ENCODE data around the gene CCR5.

DNA sequence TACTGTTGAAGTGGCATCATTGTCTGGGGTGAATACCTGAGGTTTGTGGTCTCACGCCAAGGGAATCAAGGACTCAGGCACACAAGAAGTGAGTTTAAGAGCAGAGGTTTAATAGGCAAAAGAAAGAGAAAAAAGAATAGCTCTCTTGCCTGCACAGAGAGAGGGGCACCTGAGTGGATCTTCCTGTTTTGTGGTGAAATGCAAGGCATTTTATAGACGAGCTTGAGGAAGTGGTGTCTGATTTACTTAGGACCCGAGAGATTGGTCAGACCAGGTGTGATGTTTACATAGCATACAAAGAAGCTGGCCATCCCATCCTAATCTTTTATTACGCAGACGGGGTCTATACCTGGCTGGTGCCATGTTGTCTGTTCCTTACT lies 13.2 kb downstream of the CCR5 start:
- TF ChIP-seq, protein P1, sequence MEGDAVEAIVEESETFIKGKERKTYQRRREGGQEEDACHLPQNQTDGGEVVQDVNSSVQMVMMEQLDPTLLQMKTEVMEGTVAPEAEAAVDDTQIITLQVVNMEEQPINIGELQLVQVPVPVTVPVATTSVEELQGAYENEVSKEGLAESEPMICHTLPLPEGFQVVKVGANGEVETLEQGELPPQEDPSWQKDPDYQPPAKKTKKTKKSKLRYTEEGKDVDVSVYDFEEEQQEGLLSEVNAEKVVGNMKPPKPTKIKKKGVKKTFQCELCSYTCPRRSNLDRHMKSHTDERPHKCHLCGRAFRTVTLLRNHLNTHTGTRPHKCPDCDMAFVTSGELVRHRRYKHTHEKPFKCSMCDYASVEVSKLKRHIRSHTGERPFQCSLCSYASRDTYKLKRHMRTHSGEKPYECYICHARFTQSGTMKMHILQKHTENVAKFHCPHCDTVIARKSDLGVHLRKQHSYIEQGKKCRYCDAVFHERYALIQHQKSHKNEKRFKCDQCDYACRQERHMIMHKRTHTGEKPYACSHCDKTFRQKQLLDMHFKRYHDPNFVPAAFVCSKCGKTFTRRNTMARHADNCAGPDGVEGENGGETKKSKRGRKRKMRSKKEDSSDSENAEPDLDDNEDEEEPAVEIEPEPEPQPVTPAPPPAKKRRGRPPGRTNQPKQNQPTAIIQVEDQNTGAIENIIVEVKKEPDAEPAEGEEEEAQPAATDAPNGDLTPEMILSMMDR (conservative IDR thresholded peaks at IDR 0.05), result no peak
- TF ChIP-seq ZFX (IDR thresholded peaks at IDR 0.05), result no peak
